ENCODE data around the gene NHEJ1. TPM values are rescaled to one million over a fixed set of nuclear protein-coding genes. Genes with fewer than 3 reads are reported as not detected.

Gene NHEJ1
- total RNA-seq, 2 experiments from 2014 or later: 12.7 to 14.3 TPM

DNA sequence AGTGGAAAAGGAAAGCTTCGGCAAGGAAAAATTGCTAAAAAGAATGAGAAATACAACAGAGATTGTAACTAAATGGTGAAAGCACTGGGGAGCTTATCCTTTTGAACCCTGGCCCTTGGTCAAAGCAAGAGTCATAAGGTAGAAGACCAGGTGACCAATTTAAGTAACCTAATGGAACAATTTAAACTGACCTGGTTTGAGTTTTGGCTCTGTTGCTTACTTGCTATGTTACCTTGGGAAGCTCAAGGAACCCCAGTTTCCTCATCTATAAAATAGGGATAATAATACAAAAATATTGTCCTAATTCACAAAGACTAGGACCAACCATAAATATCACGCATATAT lies 48.6 kb downstream of the NHEJ1 start:
- intact Hi-C loops (cut with micrococcal nuclease; ENCODE audit: unreplicated experiment): no loop called here
- CTCF ChIA-PET (ENCODE audit: unreplicated experiment): no interaction called here

DNA sequence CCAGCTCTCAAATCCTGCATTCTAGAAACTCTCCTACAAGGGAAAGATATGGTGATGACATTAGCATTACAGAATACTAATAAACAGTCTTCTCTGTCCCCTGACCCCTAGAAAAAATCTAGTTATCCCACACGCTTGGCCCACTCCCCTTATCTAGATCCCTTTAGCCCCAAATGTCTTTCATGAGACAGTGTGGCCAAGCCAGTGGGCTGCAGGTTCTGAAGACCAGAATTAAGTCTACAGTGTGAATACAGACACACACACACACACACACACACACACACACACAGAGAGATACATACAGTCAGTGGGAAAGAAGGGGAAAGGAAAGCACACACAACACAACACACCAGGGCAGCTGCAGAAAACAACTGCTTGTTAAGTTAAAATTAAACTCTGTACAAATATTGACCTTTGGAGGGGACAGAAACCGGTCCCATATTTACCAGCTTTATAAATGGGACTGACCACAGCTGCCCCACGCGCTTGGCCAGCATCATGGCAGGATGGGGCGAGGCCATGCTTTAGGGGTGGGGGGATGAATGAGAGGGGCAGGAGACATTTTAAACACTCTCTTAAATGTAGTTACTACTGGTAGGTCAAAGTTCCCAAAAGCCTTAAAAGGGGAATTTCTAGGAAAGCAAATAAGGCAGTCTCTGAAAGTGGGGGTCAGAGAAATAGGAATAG lies 49.1 kb downstream of the NHEJ1 start:
- no peak for TF ChIP-seq EZH2phosphoT487 (IDR thresholded peaks at IDR 0.05; ENCODE audit: borderline replicate concordance, low read depth, low read length)
- TF ChIP-seq CTCF (conservative IDR thresholded peaks at IDR 0.05; ENCODE audit: low read length): no peak
- ChIA-PET POLR2A (interaction anchor here (1.0 to 1.1 kb wide), 2 partner anchors 12 to 134 kb away, joined by 3 to 4 read pairs; partner anchors contain the start of genes GLB1L and STK16), CTCF (ENCODE audit: unreplicated experiment) (interaction anchor here (1.0 to 1.5 kb wide), 2 partner anchors 10 to 12 kb away, joined by 5 read pairs; no protein-coding TSS in a partner anchor)
- Histone ChIP-seq H3K79me2 (ENCODE audit: insufficient read depth, low read depth, low read length) (no peaks in the 10 kb centered on the region), H3K36me3 (ENCODE audit: insufficient read depth, low read length) (no peaks in the 10 kb centered on the region), H3K27ac (ENCODE audit: low read depth, low read length, poor library complexity, severe bottlenecking) (no peak overlapping the region), H3K9me3 (ENCODE audit: low read length) (no peaks in the 10 kb centered on the region), H3K4me3 (ENCODE audit: low read depth, low read length, poor library complexity, severe bottlenecking) (no peak overlapping the region), H4K20me1 (ENCODE audit: insufficient read depth, low read length) (no peaks in the 10 kb centered on the region), H3K4me2 (ENCODE audit: low read length) (no peak overlapping the region), H2AFZ (ENCODE audit: low read length) (no peak overlapping the region), H3K4me1 (ENCODE audit: insufficient read depth, low read length, poor library complexity, severe bottlenecking) (no peaks in the 10 kb centered on the region), H3K9me2 (ENCODE audit: insufficient read depth, low read length) (no peaks in the 10 kb centered on the region)
- DNase-seq (ENCODE audit: low spot score): no peak
- BruUV-seq (replicated peaks): no TSS peak
- intact Hi-C loops (cut with micrococcal nuclease; ENCODE audit: unreplicated experiment): no loop called here

More for the DNA sequence above, 48.6 kb downstream of the NHEJ1 start:
- no peak for DNase-seq (ENCODE audit: low spot score)
- Histone ChIP-seq H3K4me1 (ENCODE audit: insufficient read depth, low read length, poor library complexity, severe bottlenecking) (no peaks in the 10 kb centered on the region), H3K36me3 (ENCODE audit: insufficient read depth, low read length) (no peaks in the 10 kb centered on the region), H3K27ac (ENCODE audit: low read depth, low read length, poor library complexity, severe bottlenecking) (no peak overlapping the region), H4K20me1 (ENCODE audit: insufficient read depth, low read length) (no peaks in the 10 kb centered on the region), H3K4me2 (ENCODE audit: low read length) (no peak overlapping the region), H3K9me3 (ENCODE audit: low read length) (no peaks in the 10 kb centered on the region), H2AFZ (ENCODE audit: low read length) (no peak overlapping the region), H3K4me3 (ENCODE audit: low read depth, low read length, poor library complexity, severe bottlenecking) (no peak overlapping the region), H3K79me2 (ENCODE audit: insufficient read depth, low read depth, low read length) (no peaks in the 10 kb centered on the region), H3K9me2 (ENCODE audit: insufficient read depth, low read length) (no peaks in the 10 kb centered on the region)
- POLR2A ChIA-PET: no interaction called here
- TF ChIP-seq CTCF (conservative IDR thresholded peaks at IDR 0.05; ENCODE audit: low read length) (no peak), EZH2phosphoT487 (IDR thresholded peaks at IDR 0.05; ENCODE audit: borderline replicate concordance, low read depth, low read length) (no peak)
- BruUV-seq (replicated peaks): no TSS peak

DNA sequence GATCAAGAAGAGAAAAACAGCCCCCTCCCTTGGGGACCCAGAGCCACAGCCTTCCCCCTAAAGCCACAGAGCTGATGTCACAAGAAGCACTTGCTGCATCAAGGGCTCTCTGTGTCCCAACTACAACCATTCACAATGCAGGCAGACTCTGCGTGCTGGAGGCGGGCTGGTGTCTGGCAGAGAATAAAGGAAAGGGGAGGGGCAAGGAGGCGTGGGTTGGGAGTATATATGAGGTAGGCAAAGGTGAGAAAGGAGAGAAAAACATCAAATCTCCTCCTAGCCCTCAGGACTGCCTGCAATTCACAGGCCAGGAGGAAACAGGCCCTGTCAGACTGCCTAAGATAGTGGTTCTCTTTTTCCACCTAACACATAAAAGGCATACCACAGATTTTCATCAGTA lies 51.1 kb downstream of the NHEJ1 start:
- no peaks in the 10 kb centered on the region for H3K36me3 ChIP-seq (ENCODE audit: insufficient read depth, low read length)
- no peaks in the 10 kb centered on the region for H3K79me2 ChIP-seq (ENCODE audit: insufficient read depth, low read depth, low read length)
- H2AFZ ChIP-seq (ENCODE audit: low read length): no peak overlapping the region
- ChIA-PET CTCF (ENCODE audit: unreplicated experiment) (no interaction called here), POLR2A (no interaction called here)
- no TSS peak for BruUV-seq (replicated peaks)
- H3K27ac ChIP-seq (ENCODE audit: low read depth, low read length, poor library complexity, severe bottlenecking): no peak overlapping the region
- TF ChIP-seq EZH2phosphoT487 (IDR thresholded peaks at IDR 0.05; ENCODE audit: borderline replicate concordance, low read depth, low read length) (no peak), CTCF (conservative IDR thresholded peaks at IDR 0.05; ENCODE audit: low read length) (no peak)
- DNase-seq (ENCODE audit: low spot score): no peak
- no peaks in the 10 kb centered on the region; the same call in 1 of the 2 replicates for H4K20me1 ChIP-seq (ENCODE audit: insufficient read depth, low read length)
- no peaks in the 10 kb centered on the region for H3K4me1 ChIP-seq (ENCODE audit: insufficient read depth, low read length, poor library complexity, severe bottlenecking)
- intact Hi-C loops (cut with micrococcal nuclease; ENCODE audit: unreplicated experiment): loop anchor here (5.0 kb wide), 1 partner anchor 37 kb away; no protein-coding TSS in a partner anchor
- no peak overlapping the region for H3K4me2 ChIP-seq (ENCODE audit: low read length)
- H3K4me3 ChIP-seq (ENCODE audit: low read depth, low read length, poor library complexity, severe bottlenecking): no peak overlapping the region
- no peaks in the 10 kb centered on the region for H3K9me2 ChIP-seq (ENCODE audit: insufficient read depth, low read length)
- H3K9me3 ChIP-seq (ENCODE audit: low read length): no peaks in the 10 kb centered on the region
